Measurements from ENCODE around the gene UCKL1. TPM values are rescaled to one million over a fixed set of nuclear protein-coding genes. Genes with fewer than 3 reads are reported as not detected.

Gene UCKL1
- total RNA-seq, 2 experiments from 2014 or later: 25.6 to 42.6 TPM

DNA sequence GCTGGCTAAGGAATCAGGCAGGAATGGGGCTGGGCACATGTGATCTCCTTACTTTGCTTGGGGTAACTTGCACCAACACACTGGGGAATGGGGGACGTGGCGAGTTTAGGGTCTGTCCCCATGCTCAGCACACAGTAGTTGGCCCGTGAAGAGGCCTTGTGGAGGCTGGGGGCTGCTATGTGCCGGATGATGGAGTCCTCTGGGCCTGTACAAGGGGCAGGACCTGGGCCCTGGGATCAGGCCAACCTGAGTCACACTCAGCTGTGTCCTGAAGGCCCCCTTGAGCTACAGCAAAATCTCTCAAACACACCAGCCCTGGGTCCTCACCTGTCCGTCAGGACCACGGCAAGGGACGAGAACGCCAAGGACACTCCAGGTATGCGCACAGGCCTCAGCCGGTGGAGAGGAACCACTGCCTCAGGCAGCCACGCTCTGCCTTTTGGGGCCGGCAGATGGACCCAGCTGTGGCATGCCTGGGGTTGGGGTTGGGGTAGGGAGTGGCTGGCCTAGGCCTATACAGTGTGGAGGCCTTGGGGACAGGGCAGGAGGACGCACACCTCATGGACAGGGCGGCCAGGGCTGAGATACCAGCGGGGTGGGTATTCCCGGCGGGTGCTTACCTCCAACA is 11.1 kb downstream of the UCKL1 start:
- Histone ChIP-seq H3K4me3 (ENCODE audit: low read depth, low read length, poor library complexity, severe bottlenecking) (no peak overlapping the region), H3K4me2 (ENCODE audit: low read length) (no peak overlapping the region), H3K9me3 (ENCODE audit: low read length) (no peaks in the 10 kb centered on the region), H3K79me2 (ENCODE audit: insufficient read depth, low read depth, low read length) (peaks cover 8% of the 10 kb centered on the region; the same call in 1 of the 2 replicates), H2AFZ (ENCODE audit: low read length) (no peak overlapping the region), H3K27ac (ENCODE audit: low read depth, low read length, poor library complexity, severe bottlenecking) (no peak overlapping the region), H3K9me2 (ENCODE audit: insufficient read depth, low read length) (no peaks in the 10 kb centered on the region), H4K20me1 (ENCODE audit: insufficient read depth, low read length) (no peaks in the 10 kb centered on the region), H3K4me1 (ENCODE audit: insufficient read depth, low read length, poor library complexity, severe bottlenecking) (peaks cover 35% of the 10 kb centered on the region), H3K36me3 (ENCODE audit: insufficient read depth, low read length) (peaks cover 45% of the 10 kb centered on the region)
- no TSS peak for BruUV-seq (replicated peaks)
- DNase-seq (ENCODE audit: low spot score): no peak
- ChIA-PET CTCF (ENCODE audit: unreplicated experiment) (no interaction called here), POLR2A (no interaction called here)
- intact Hi-C loops (cut with micrococcal nuclease; ENCODE audit: unreplicated experiment): no loop called here
- TF ChIP-seq EZH2phosphoT487 (IDR thresholded peaks at IDR 0.05; ENCODE audit: borderline replicate concordance, low read depth, low read length): no peak
- TF ChIP-seq, protein P1, sequence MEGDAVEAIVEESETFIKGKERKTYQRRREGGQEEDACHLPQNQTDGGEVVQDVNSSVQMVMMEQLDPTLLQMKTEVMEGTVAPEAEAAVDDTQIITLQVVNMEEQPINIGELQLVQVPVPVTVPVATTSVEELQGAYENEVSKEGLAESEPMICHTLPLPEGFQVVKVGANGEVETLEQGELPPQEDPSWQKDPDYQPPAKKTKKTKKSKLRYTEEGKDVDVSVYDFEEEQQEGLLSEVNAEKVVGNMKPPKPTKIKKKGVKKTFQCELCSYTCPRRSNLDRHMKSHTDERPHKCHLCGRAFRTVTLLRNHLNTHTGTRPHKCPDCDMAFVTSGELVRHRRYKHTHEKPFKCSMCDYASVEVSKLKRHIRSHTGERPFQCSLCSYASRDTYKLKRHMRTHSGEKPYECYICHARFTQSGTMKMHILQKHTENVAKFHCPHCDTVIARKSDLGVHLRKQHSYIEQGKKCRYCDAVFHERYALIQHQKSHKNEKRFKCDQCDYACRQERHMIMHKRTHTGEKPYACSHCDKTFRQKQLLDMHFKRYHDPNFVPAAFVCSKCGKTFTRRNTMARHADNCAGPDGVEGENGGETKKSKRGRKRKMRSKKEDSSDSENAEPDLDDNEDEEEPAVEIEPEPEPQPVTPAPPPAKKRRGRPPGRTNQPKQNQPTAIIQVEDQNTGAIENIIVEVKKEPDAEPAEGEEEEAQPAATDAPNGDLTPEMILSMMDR (conservative IDR thresholded peaks at IDR 0.05; ENCODE audit: low read length): no peak

DNA sequence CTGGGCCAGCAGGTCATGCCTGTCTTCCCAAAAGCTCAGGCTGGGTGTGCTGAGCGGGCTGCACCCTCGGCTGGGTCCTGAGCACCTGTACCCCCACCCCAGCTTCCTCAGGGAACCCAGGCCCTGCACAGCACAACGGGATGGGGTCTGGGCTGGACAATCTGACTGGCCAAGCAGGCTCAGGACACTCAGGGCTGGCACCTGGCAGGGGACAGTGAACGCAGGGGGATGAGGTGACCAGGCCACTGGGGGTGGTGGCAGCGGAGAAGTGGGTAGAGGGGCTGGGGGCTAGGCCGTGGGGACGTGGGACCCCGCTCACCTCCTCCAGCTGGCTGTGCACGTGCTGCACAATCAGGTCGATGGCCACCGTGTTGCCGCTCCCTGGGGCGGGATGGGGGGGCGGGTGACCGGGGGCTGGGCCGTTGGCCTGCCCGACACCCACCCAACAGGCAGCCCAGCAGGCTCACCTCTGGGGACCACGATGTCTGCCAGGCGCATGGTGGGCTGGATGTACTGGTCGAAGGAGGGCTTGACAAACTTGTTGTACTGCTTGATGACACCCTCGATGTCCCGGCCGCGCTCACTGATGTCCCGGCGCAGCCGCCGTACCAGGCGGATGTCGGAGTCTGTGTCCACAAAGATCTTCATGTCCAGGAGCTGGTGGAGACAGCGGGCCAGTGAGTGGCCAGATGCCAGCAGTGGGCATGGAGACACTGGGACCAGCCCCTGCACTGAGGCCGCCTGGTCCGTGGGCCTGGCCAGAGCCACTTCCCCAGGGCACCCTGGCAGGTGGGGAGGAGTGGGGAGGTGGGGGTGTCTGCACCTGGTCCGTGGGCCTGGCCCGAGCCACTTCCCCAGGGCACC is 11.9 kb downstream of the UCKL1 start:
- Histone ChIP-seq H3K9me2 (ENCODE audit: insufficient read depth, low read length) (no peaks in the 10 kb centered on the region), H3K79me2 (ENCODE audit: insufficient read depth, low read depth, low read length) (0 out of 2 replicates have a peak, but pooled peaks cover 7% of the 10 kb centered on the region), H3K36me3 (ENCODE audit: insufficient read depth, low read length) (peaks cover 49% of the 10 kb centered on the region), H3K4me3 (ENCODE audit: low read depth, low read length, poor library complexity, severe bottlenecking) (no peak overlapping the region), H3K4me1 (ENCODE audit: insufficient read depth, low read length, poor library complexity, severe bottlenecking) (peaks cover 26% of the 10 kb centered on the region), H4K20me1 (ENCODE audit: insufficient read depth, low read length) (no peaks in the 10 kb centered on the region), H3K27ac (ENCODE audit: low read depth, low read length, poor library complexity, severe bottlenecking) (no peak overlapping the region), H3K9me3 (ENCODE audit: low read length) (no peaks in the 10 kb centered on the region), H2AFZ (ENCODE audit: low read length) (no peak overlapping the region), H3K4me2 (ENCODE audit: low read length) (no peak overlapping the region)
- TF ChIP-seq EZH2phosphoT487 (IDR thresholded peaks at IDR 0.05; ENCODE audit: borderline replicate concordance, low read depth, low read length): no peak
- TF ChIP-seq, protein P1 (conservative IDR thresholded peaks at IDR 0.05; ENCODE audit: low read length): no peak
- BruUV-seq (replicated peaks): no TSS peak
- DNase-seq (ENCODE audit: low spot score): no peak
- POLR2A ChIA-PET: no interaction called here
- CTCF ChIA-PET (ENCODE audit: unreplicated experiment): no interaction called here
- intact Hi-C loops (cut with micrococcal nuclease; ENCODE audit: unreplicated experiment): no loop called here

DNA sequence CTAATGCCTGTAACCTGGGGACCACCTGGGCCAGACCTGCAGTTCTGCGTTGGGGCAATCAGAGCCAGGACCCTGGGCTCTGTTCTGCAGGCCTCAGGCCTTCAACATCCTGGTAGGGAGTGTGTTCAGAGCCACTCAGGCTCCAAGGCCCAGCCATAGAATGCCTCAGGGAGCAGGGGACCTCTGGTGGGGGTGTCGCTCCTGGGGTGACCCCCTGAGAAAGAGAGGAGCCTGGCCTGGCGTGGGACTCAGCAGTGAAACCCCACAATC is 12.5 kb downstream of the UCKL1 start:
- intact Hi-C loops (cut with micrococcal nuclease; ENCODE audit: unreplicated experiment): no loop called here
- Histone ChIP-seq H3K4me3 (ENCODE audit: low read depth, low read length, poor library complexity, severe bottlenecking) (no peak overlapping the region), H3K79me2 (ENCODE audit: insufficient read depth, low read depth, low read length) (0 out of 2 replicates have a peak, but pooled peaks cover 7% of the 10 kb centered on the region), H3K9me3 (ENCODE audit: low read length) (no peaks in the 10 kb centered on the region), H3K4me1 (ENCODE audit: insufficient read depth, low read length, poor library complexity, severe bottlenecking) (peaks cover 21% of the 10 kb centered on the region), H3K36me3 (ENCODE audit: insufficient read depth, low read length) (peaks cover 53% of the 10 kb centered on the region), H3K27ac (ENCODE audit: low read depth, low read length, poor library complexity, severe bottlenecking) (no peak overlapping the region), H2AFZ (ENCODE audit: low read length) (no peak overlapping the region), H3K4me2 (ENCODE audit: low read length) (no peak overlapping the region), H4K20me1 (ENCODE audit: insufficient read depth, low read length) (no peaks in the 10 kb centered on the region), H3K9me2 (ENCODE audit: insufficient read depth, low read length) (no peaks in the 10 kb centered on the region)
- no peak for DNase-seq (ENCODE audit: low spot score)
- ChIA-PET POLR2A (interaction anchor here (0.7 kb wide), 1 partner anchor 23 kb away, joined by 3 read pairs; no protein-coding TSS in a partner anchor), CTCF (ENCODE audit: unreplicated experiment) (no interaction called here)
- no peak for TF ChIP-seq EZH2phosphoT487 (IDR thresholded peaks at IDR 0.05; ENCODE audit: borderline replicate concordance, low read depth, low read length)
- TF ChIP-seq, protein P1 (conservative IDR thresholded peaks at IDR 0.05; ENCODE audit: low read length): no peak
- no TSS peak for BruUV-seq (replicated peaks)

Measured in OCI-LY7 (cell line).